ENCODE data around the gene CCDC178.

- no peak for TF ChIP-seq BHLHE40 (IDR thresholded peaks at IDR 0.05; ENCODE audit: borderline replicate concordance)
- TF ChIP-seq SP1 (IDR thresholded peaks at IDR 0.05): no peak
- no peak for TF ChIP-seq PKNOX1 (IDR thresholded peaks at IDR 0.05)
- TF ChIP-seq ARNT (IDR thresholded peaks at IDR 0.05): no peak
Measured at GRCh38 chr18:33282142-33282541, 158.4 kb downstream of the CCDC178 start.

Measured in HEK293T (cell line).